ENCODE data around the gene ADAMTS12.
"Not testable (repeated sequence)": the region's sequence is repeated elsewhere in the genome, so short reads cannot be mapped to it uniquely, and the experiment has no call there.

ADAMTS12 gene

GRCh38 chr5:33515366-33515765 is 376.4 kb downstream of the ADAMTS12 start:
- not testable (repeated sequence) for DNase-seq

DNA sequence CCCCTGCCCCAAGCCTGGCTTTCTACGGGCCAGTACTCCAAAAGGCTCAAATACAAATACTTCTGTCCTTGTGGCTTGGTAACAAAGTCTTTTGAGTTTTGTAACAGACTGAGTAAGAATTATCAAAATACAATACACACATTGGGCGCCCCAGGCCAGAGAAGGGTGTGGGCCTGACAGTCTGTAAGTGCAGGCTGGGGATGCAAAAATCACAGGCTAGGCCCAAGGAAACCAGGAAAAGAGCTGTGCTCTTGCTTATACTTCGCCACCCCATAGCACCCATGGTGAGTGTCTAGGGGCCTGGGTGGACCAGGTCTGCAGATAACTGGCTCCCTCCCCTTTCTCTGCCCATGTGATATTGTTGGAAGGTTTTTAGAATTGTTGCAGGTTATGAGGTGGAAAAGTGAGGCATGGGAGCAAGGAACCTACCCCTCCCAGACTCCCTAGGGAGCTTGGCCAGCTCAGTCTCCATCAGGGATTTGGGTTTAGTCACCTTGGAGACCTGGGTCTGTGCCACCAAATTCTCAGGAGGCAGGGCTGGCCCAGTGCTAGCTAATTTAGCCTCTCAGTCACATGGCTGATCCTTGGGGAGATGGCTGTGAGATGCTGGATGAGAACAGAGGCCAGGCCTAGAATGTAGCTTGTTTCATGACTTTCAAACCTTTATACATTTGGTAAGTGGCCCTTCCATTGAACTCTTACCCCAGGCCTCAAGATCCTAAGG is 378.2 kb downstream of the ADAMTS12 start:
- DNase-seq, result no peak

DNA sequence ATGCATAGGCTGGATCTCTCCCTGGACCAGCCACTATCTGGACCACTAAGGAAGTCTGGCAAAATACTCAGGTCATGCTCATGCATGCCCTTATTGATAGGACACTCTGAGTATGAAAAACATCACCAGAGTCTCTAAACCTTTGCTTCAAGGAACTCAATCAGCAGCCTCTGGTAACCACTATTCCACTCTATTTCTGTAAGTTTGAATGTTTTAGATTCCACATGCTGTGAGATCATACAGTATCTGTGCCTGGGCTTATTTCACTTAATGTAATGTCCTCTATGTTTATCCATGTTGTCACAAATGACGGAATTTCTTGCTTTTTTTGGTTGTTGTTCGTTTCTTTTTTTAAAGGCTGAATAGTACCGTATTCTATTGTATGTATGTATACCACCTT is 382.8 kb downstream of the ADAMTS12 start:
- DNase-seq, result no peak

DNA sequence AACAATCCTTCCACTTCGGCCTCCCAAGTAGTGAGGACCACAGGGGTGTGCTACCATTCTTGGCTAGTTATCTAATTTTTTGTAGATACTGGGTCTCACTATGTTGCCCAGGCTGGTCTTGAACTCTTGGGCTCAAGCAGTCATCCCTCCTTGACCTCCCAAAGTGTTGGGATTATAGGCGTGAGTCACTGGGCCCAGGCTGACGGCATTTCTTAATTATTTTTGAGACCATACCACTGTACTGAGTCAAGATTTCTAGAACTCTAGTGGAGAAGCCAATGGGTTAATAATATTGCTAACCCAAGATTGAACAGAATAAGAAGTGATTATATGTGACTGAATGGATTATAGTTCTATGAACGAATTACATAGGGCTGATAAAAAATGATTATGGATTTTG is 384.4 kb downstream of the ADAMTS12 start:
- DNase-seq, result no peak

GRCh38 chr5:33504570-33504969 is 387.2 kb downstream of the ADAMTS12 start:
- DNase-seq, result no peak

DNA sequence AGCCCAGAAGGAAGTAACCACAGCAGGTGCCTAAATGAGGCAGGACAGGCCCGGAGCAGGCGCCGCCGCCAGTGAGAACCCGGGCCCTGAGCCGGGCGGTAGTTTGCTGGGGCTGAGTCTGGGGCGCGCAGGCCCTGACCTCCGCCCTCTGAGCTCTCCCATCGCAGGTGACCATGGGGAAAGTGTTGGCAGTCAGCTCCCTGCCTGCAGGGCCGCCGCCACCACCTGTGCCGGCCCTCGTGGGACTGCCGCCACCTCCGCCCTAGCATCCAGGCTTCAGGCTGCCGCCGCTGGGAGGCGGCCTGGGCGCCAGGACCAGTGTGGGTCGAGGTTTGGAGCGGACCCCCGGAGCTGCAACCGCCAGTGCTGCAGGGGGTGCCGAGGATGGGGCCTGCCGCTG is 389.9 kb downstream of the ADAMTS12 start:
- DNase-seq, result no peak

- no peak for DNase-seq
Measured at GRCh38 chr5:33501260-33501659, 390.5 kb downstream of the ADAMTS12 start.

- DNase-seq, result no peak
Measured at GRCh38 chr5:33494466-33494865, 397.3 kb downstream of the ADAMTS12 start.

DNA sequence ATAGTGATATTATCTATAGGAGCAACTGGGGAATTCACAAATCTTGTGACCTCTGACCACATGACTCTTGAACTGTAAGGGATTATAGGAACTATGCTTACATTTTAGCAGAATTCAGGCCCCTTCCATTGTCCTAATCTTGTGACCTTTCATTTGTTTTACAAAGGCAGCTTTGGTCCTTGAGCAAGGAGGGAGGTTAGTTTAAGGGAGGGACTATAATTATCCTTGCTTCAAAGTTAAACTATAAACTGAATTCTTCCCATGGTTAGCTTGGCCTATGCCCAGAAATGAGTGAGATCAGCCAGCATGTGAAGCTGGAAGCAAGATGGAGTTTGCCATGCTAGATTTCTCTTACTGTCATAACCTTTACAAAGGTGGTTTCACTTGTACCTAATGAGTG is 399.8 kb downstream of the ADAMTS12 start:
- no peak for DNase-seq

GRCh38 chr5:33490071-33490665 is 401.6 kb downstream of the ADAMTS12 start:
- DNase-seq, result no peak

DNA sequence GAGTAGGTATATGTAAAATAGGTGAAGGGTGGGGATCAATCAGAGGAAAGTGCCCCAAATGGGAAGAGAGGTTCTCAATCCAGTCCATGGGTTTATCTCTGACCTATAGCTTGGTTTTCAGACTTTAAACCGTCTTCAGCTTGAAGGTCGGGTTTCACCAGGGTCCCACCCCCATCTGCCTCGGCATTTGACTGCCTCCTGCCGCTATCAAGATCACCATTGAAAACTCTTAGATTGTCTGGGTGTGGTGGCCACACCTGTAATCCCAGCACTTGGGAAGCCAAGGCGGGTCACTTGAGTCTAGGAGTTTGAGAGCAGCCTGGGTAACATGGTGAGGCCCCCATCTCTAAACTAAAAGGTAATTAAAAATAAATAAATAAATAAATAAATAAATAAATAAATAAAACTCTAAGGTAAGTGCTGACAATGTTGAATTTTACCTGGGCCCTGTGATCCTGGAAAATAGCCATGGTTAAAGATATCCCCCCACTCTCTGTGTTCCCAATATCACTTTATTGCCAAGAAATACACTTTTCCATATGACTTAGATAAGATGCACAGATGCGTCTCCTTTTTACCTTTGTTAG is 402.2 kb downstream of the ADAMTS12 start:
- no peak for DNase-seq

DNA sequence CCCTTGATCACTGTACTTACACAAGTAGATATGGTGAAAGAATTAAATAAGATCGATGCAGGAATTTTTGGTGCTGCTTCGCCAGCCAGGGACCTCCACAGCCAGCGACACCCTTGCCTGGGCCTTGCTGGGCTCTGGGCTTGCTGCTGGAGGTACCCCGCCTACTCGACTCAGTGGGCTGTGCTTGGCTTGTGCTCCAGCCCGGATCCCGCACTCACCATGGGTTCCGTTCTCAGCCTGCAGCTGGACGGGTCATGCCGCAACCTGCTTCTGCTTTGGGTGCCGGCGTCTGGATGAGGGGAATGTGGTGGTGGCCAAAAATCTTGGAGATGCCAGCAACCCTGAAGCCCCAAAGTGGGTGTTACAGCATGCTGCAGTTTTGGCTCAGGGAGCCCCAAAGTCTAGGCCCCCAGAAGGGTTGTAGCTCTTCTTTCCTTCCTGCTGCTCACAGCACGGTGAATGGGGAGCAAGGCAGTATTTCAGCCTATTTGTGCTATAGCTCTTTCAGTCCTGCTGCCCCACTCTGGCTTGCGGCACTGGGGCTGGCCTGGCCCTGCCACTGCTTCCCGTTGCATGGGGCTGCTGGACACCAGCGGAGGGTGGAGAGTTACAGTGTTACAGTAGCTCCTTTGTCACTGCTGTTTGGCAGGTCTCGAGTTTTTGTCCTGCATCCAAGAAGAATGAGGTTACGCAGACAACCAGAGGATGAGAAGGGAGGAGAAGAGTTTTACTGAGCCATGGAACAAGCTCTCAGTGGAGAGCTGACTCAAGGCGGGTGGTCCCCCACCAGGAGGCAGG is 403.0 kb downstream of the ADAMTS12 start:
- no peak for DNase-seq

GRCh38 chr5:33487236-33487635 is 404.6 kb downstream of the ADAMTS12 start:
- no peak for DNase-seq

DNA sequence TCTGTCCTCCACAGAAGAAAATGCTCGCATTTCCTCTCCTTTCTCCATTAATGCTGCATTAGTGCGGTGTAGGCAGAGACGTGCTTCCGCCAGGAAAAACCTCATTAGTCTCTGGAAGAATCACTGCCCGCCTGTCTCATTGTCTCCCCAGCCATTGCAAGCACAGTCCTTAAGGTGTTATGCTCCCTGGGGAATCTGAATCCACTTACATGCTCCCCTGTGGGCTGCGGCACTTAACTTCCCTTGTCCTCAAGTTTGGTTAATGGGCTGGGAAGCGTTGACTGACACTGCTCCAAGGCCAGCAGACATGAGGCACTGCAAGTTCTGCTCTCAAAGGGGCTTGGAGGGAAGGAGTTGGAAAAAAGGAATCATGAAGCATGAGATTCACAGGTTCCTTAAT is 409.5 kb downstream of the ADAMTS12 start:
- DNase-seq, result no peak

- DNase-seq, result no peak
Measured at GRCh38 chr5:33480876-33481275, 410.9 kb downstream of the ADAMTS12 start.

DNA sequence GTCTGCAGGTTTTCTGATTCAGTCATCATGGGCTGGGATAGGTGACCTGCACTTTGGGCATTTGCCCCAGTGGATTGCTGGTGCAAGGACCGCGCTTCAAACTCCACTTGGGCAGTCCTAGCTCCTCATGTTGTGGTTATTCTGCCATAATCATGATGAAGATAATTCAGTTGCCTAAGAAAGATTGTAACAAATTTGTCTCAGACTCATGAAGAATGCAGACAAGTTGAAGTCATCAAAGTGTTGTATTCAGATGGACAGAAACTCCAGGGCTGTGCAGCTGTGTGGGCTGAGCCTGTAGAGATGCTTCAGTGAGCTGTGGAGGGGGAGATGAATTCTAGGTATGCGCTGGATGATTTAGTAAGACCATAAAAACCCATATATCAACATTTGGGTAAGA is 412.5 kb downstream of the ADAMTS12 start:
- DNase-seq, result no peak

- no peak for DNase-seq
Measured at GRCh38 chr5:33477816-33478215, 414.0 kb downstream of the ADAMTS12 start.

DNA sequence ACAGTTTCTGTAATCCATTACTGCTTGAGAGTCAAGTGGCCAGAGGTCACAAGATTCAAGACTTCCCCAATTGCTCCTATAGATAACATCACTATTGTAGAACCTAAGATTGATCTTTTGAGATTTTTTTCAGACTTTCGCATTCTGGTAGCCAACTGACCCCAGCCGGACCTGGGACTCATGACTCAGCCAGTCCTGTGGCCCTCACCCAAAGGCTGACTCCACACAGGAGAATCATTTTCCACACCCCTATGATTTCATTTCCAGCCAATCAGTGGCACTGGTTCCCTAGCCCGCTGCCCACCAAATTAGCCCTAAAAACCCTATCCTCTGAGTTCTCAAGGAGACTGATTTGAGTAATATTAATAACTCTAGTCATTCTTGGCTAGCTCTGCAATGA is 414.8 kb downstream of the ADAMTS12 start:
- DNase-seq, result no peak

DNA sequence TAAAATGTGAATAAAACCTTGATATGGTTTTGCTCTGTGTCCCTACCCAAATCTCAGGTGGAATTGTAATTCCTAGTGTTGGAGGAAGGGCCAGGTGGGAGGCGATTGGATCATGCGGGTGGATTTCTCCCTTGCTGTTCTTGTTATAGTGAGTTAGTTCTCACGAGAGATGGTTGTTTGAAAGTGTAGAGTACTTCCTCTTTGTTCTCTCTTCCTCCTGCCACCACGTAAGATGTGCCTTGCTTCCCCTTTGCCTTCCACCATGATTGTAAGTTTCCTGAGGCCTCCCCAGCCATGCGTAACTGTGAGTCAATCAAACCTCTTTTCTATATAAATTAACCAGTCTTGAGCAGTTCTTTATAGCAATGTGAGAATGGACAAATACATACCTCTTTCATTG is 416.1 kb downstream of the ADAMTS12 start:
- DNase-seq, result no peak

- no peak for DNase-seq
Measured at GRCh38 chr5:33474931-33475499, 416.8 kb downstream of the ADAMTS12 start.

- no peak for DNase-seq
Measured at GRCh38 chr5:33474004-33474403, 417.8 kb downstream of the ADAMTS12 start.

All from CD4-positive, alpha-beta T cell treated with Interleukin-15 for 1 hour (primary cell).